ENCODE measurements around the gene METTL17.
"Not testable (repeated sequence)": the region's sequence is repeated elsewhere in the genome, so short reads cannot be mapped to it uniquely, and the experiment has no call there.

Gene METTL17

GRCh38 chr14:21039585-21040369, 50.0 kb downstream of the METTL17 start:
- Histone ChIP-seq H3K27me3 (peaks cover 33% of the 10 kb centered on the region), H3K27ac (no peak overlapping the region), H3K9me3 (no peaks in the 10 kb centered on the region), H3K4me3 (ENCODE audit: low read depth in 1 of 2, low read length in 1 of 2) (no peak overlapping the region), H3K36me3 (no peaks in the 10 kb centered on the region), H3K4me1 (ENCODE audit: control insufficient read depth in 1 of 2, insufficient read depth in 1 of 2, low read depth in 1 of 2, low read length in 1 of 2) (no peaks in the 10 kb centered on the region)
- TF ChIP-seq, protein P1, sequence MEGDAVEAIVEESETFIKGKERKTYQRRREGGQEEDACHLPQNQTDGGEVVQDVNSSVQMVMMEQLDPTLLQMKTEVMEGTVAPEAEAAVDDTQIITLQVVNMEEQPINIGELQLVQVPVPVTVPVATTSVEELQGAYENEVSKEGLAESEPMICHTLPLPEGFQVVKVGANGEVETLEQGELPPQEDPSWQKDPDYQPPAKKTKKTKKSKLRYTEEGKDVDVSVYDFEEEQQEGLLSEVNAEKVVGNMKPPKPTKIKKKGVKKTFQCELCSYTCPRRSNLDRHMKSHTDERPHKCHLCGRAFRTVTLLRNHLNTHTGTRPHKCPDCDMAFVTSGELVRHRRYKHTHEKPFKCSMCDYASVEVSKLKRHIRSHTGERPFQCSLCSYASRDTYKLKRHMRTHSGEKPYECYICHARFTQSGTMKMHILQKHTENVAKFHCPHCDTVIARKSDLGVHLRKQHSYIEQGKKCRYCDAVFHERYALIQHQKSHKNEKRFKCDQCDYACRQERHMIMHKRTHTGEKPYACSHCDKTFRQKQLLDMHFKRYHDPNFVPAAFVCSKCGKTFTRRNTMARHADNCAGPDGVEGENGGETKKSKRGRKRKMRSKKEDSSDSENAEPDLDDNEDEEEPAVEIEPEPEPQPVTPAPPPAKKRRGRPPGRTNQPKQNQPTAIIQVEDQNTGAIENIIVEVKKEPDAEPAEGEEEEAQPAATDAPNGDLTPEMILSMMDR (IDR thresholded peaks at IDR 0.05): no peak

GRCh38 chr14:21040370-21040925, 50.7 kb downstream of the METTL17 start:
- TF ChIP-seq, protein P1 (IDR thresholded peaks at IDR 0.05): no peak
- Histone ChIP-seq H3K9me3 (no peaks in the 10 kb centered on the region), H3K36me3 (no peaks in the 10 kb centered on the region), H3K4me3 (ENCODE audit: low read depth in 1 of 2, low read length in 1 of 2) (no peak overlapping the region), H3K27ac (no peak overlapping the region), H3K27me3 (peaks cover 37% of the 10 kb centered on the region), H3K4me1 (ENCODE audit: control insufficient read depth in 1 of 2, insufficient read depth in 1 of 2, low read depth in 1 of 2, low read length in 1 of 2) (no peaks in the 10 kb centered on the region)

DNA sequence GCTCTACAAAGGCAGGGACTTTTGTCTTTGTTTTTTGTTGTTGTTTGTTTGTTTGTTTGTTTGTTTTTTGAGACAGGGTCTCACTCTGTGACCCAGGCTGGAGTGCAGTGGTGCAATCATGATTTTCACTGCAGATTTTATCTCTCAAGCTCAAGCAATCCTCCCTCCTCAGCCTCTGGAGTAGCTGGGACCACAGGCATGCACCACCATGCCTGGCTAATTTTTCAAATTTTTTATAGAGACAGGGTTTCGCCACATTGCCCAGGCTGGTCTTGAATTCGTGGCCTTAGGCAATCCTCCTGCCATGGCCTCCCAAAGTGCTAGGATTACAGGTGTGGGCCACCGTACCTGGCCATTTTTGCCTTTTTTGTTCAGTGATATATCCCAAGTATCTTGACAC, 51.2 kb downstream of the METTL17 start:
- H3K27ac ChIP-seq; H3K36me3 ChIP-seq; H3K4me3 ChIP-seq (ENCODE audit: low read depth in 1 of 2, low read length in 1 of 2); H3K4me1 ChIP-seq (ENCODE audit: control insufficient read depth in 1 of 2, insufficient read depth in 1 of 2, low read depth in 1 of 2, low read length in 1 of 2); H3K9me3 ChIP-seq: not testable (repeated sequence)
- H3K27me3 ChIP-seq: peaks cover 37% of the 10 kb centered on the region

DNA sequence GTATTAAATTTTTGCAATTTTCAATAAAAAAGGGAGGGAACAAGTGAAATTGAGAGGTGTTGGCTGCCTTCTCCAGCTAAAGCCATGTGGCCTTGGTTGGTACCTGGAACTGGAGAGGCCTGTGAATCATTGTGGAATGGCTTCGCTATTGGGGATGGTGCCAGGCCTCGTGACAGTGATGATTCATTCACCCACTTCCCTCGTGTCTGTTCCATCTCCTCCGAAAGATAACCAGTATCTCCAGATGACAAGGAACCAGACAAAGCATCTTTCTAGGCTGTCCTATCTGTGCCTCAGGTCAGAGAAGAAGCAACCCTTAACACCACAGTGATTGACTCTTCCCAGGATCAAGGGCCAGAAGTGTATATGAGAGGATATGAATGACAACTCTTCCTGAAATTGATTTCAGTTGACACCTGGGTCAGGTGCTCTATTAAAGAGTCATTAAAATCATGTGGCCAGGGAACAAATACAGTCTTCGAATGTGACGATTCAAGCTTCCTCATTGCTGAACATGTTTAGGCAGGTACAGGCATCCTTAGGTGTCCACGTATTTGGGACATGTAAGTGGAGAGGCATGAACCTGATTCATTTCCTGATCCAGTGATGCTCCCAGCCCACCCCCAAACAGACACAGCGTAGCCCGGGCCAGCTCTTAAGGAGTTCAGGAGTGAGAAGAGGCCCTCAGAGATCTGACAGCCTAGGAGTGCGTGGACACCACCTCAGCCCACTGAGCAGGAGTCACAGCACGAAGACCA, 52.1 kb downstream of the METTL17 start, which contains the start of gene RNASE7:
TSS of gene RNASE7 (plus strand) at position 687 of the 758 bp plus-strand sequence. CDS start 631 bp downstream, outside the sequence.
- no peaks in the 10 kb centered on the region for H3K36me3 ChIP-seq
- H3K4me3 ChIP-seq (ENCODE audit: low read depth in 1 of 2, low read length in 1 of 2): no peak within 1 kb of the TSS
- no peaks in the 10 kb centered on the region for H3K4me1 ChIP-seq (ENCODE audit: control insufficient read depth in 1 of 2, insufficient read depth in 1 of 2, low read depth in 1 of 2, low read length in 1 of 2)
- TF ChIP-seq, protein P1 (IDR thresholded peaks at IDR 0.05): no peak
- H3K27ac ChIP-seq: no peak within 1 kb of the TSS
- H3K9me3 ChIP-seq: no peaks in the 10 kb centered on the region
- H3K27me3 ChIP-seq: peaks cover 37% of the 10 kb centered on the region

- H3K27ac ChIP-seq: no peak overlapping the region
- no peaks in the 10 kb centered on the region for H3K36me3 ChIP-seq
- no peaks in the 10 kb centered on the region for H3K4me1 ChIP-seq (ENCODE audit: control insufficient read depth in 1 of 2, insufficient read depth in 1 of 2, low read depth in 1 of 2, low read length in 1 of 2)
- peaks cover 37% of the 10 kb centered on the region for H3K27me3 ChIP-seq
- TF ChIP-seq, protein P1 (IDR thresholded peaks at IDR 0.05): no peak
- no peaks in the 10 kb centered on the region for H3K9me3 ChIP-seq
- H3K4me3 ChIP-seq (ENCODE audit: low read depth in 1 of 2, low read length in 1 of 2): no peak overlapping the region
Measured at GRCh38 chr14:21042918-21043317, 53.1 kb downstream of the METTL17 start.

Data from neutrophil (primary cell).